ENCODE results near the gene BANK1.

DNA sequence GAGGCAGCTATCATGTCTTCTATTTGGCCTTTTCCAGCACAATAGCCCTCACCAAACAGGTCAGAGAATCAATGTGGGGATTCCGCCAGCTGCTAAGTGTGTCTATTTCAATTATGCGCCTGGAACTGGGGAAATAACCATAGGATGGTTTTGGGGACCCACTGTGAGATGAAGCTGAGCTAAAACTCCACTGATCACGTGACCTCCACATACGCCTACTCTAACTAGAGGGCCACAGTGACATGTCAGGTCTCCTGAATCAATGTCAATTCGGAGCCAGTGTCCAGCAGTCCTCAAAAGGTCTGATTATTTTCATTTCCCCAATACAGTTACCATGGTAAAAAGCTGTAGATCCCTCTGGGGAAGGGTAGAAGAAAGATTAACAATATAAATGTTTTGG lies 10.2 kb upstream of the BANK1 start:
- TF ChIP-seq EZH2 (IDR thresholded peaks at IDR 0.05; ENCODE audit: low read length, missing control alignments): no peak
- TF ChIP-seq, protein P1, sequence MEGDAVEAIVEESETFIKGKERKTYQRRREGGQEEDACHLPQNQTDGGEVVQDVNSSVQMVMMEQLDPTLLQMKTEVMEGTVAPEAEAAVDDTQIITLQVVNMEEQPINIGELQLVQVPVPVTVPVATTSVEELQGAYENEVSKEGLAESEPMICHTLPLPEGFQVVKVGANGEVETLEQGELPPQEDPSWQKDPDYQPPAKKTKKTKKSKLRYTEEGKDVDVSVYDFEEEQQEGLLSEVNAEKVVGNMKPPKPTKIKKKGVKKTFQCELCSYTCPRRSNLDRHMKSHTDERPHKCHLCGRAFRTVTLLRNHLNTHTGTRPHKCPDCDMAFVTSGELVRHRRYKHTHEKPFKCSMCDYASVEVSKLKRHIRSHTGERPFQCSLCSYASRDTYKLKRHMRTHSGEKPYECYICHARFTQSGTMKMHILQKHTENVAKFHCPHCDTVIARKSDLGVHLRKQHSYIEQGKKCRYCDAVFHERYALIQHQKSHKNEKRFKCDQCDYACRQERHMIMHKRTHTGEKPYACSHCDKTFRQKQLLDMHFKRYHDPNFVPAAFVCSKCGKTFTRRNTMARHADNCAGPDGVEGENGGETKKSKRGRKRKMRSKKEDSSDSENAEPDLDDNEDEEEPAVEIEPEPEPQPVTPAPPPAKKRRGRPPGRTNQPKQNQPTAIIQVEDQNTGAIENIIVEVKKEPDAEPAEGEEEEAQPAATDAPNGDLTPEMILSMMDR (conservative IDR thresholded peaks at IDR 0.05 in 1 of 2, IDR thresholded peaks at IDR 0.05 in 1 of 2; ENCODE audit: low read depth in 1 of 2, low read length in 2 of 2): no peak

All from fibroblast of lung (primary cell).